AG09309 (cell line): ENCODE data around the gene MALRD1.

Experiments
- DNase-seq: peaks from one replicate; pipeline ENCODE4 v3.0.0-alpha.2; 2010; ENCODE audit warnings: low read depth
- H3K4me3 ChIP-seq: 2 replicates; pipeline ENCODE4 v1.5.1; 2011; ENCODE audit warnings: mild to moderate bottlenecking, low read depth, low read length, moderate library complexity; ENCODE audit not compliant: control insufficient read depth
- CTCF ChIP-seq: IDR thresholded peaks from 2 replicates; pipeline ENCODE4 v1.5.1; 2011; ENCODE audit warnings: mild to moderate bottlenecking, low read depth, low read length, inconsistent platforms; ENCODE audit not compliant: insufficient read depth, control insufficient read depth; ENCODE audit errors: missing control alignments

The MALRD1 gene

DNA sequence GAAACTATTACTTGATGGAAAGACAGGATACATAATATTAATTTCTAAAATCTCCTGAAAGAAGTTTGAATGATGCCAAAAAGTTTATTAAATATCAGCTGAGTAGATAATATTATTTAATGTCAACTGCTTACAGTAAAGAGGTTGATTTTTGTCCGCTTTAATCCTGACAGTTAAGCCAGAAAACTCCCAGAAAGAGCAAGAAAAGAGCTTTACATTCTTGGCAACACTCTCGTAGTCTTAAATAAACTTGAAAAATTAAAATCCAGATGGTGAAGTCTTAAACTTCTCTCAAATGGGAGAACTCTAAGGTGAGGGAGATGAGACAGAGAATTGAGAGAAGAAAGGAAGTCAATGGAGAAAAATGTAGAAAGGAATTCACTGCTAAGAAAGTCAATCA, 568.4 kb downstream of the MALRD1 start:
- DNase-seq, result no peak
- no peak overlapping the region for H3K4me3 ChIP-seq
- TF ChIP-seq CTCF, result no peak

GRCh38 chr10:19620811-19621210, 572.2 kb downstream of the MALRD1 start:
- H3K4me3 ChIP-seq, result no peak overlapping the region
- no peak for TF ChIP-seq CTCF

GRCh38 chr10:19623321-19623720, 574.7 kb downstream of the MALRD1 start:
- no peak overlapping the region for H3K4me3 ChIP-seq
- DNase-seq, result no peak
- no peak for TF ChIP-seq CTCF

More at GRCh38 chr10:19620811-19621210, 572.2 kb downstream of the MALRD1 start:
- no peak for DNase-seq

- no peak for TF ChIP-seq CTCF
- H3K4me3 ChIP-seq, result no peak overlapping the region
- DNase-seq, result no peak
Measured at GRCh38 chr10:19626156-19626555, 577.6 kb downstream of the MALRD1 start.

DNA sequence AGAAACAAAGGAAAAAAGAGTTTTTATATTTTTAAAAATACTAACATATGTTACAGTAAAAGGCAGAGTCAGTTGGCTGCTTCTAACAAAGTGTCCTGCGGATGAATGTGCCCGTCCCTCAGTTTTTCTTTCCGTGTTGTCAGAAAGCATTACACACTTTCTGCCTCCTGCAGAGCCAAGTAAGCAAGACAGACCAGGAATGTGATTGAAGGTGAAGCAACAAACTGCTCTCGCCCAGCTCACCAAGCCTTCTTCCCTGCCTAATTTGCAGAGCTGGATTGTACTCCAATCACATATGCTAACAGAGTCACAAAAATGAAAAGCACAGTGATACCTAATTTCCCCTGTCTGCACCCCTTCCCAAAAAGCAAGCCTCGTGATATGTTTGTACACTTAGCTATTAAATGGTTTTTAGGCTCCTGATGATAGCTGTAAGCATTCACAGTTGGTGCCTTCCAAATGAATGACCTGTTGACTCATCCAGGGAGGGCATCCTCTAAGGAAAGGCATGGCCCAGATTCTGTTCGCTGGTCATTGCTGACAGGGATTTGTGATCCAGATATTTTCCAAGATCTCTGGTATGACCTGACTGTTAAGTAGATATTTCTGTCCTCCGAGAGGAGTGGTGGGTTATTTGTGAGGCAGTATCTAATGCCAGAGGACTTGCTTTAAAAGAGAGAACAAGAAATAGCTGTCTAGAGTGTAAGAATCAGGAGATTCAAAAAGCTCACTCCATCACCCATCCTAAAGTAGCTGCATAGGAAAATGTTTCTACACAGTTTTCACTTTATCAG, 580.4 kb downstream of the MALRD1 start:
- no peak for DNase-seq
- no peak for TF ChIP-seq CTCF
- H3K4me3 ChIP-seq, result no peak overlapping the region

GRCh38 chr10:19629567-19629966, 581.0 kb downstream of the MALRD1 start:
- TF ChIP-seq CTCF, result no peak
- no peak overlapping the region for H3K4me3 ChIP-seq
- peak; percentile 27 for DNase-seq
